K562 (cell line): ENCODE measurements around the gene STPG4. TPM values are rescaled to one million over a fixed set of nuclear protein-coding genes. Genes with fewer than 3 reads are reported as not detected.

Experiments used
- BHLHE40 ChIP-seq: IDR thresholded peaks from 2 replicates; pipeline ENCODE4 v1.6.1; 2011; ENCODE audit warnings: low read length, improper control_type of control experiment
- ETS2 ChIP-seq: IDR thresholded peaks from 2 replicates; pipeline ENCODE4 v1.6.1; 2016; ENCODE audit warnings: borderline replicate concordance, missing genetic modification characterization, mild to moderate bottlenecking, moderate library complexity, missing compliant biosample characterization; ENCODE audit not compliant: poor library complexity, severe bottlenecking
- HMGN3 ChIP-seq: IDR thresholded peaks from 2 replicates; pipeline ENCODE4 v1.6.1; 2011; ENCODE audit warnings: borderline replicate concordance, low read depth, mild to moderate bottlenecking, mixed read lengths, low read length; ENCODE audit not compliant: insufficient read length; ENCODE audit errors: extremely low read depth
- PHB ChIP-seq: fragments of 250-450 bp; sonication (Bioruptor Pico); IDR thresholded peaks from 2 replicates; pipeline ENCODE4 v1.5.0; 2021
- PHF20 ChIP-seq: fragments of 450-650 bp; IDR thresholded peaks from 2 replicates; pipeline ENCODE4 v1.6.1; 2018; ENCODE audit not compliant: partially characterized antibody
- SMAD4 ChIP-seq: fragments of 250-450 bp; sonication (Bioruptor Pico); conservative IDR thresholded peaks from 2 replicates; pipeline ENCODE4 v1.8.0; 2021; ENCODE audit warnings: inconsistent platforms, mild to moderate bottlenecking, moderate library complexity
- SOX6 ChIP-seq: fragments of 450-650 bp; IDR thresholded peaks from 2 replicates; pipeline ENCODE4 v1.6.1; 2014; ENCODE audit warnings: mild to moderate bottlenecking
- THAP12 ChIP-seq: fragments of 250-450 bp; sonication (Bioruptor Pico); IDR thresholded peaks from 2 replicates; pipeline ENCODE4 v1.9.0; 2021; ENCODE audit warnings: mild to moderate bottlenecking, inconsistent platforms
- ZNF75A ChIP-seq: fragments of 450-650 bp; formaldehyde crosslinking; IDR thresholded peaks from 2 replicates; pipeline ENCODE4 v1.4.0; 2020; ENCODE audit warnings: mild to moderate bottlenecking
- ZSCAN29 ChIP-seq: fragments of 450-650 bp; IDR thresholded peaks from 2 replicates; pipeline ENCODE4 v1.6.1; 2017
- polyA plus RNA-seq, 8 experiments: library from polyadenylated mRNA; depleted of rRNA in 4 of 8; stranded (reverse) in 5 of 8; unstranded in 3 of 8; fragments of >200 nt; fragmentation: Nextera tagmentation in 2 of 8; fragmentation: Illumina TruSeq in 1 of 8; extraction: Ambion mirVana in 2 of 8; extraction: Trizol in 1 of 8; gene quantifications; 2 replicates each; pipeline versions ENCODE4 v1.2.1 to v1.2.3, GENCODE V29; 2011 to 2014; ENCODE audit warnings: inconsistent platforms in 1 of 8, missing spikeins in 1 of 8
- total RNA-seq, 7 experiments: library from RNA; depleted of rRNA in 6 of 7; stranded (reverse); fragments of >200 nt in 6 of 7; fragmentation: Illumina TruSeq in 2 of 7; extraction: Trizol in 2 of 7; gene quantifications; 2 replicates each; pipeline versions ENCODE4 v1.2.1 to v1.2.3, GENCODE V29; 2011 to 2021; ENCODE audit warnings: low replicate concordance in 1 of 7
- TF ChIP-seq, protein P1 (sequence below): fragments of 250-450 bp; sonication (Bioruptor Pico); IDR thresholded peaks from 2 replicates; pipeline ENCODE4 v1.4.0; 2020; ENCODE audit warnings: mild to moderate bottlenecking, moderate library complexity, borderline replicate concordance

STPG4 gene
- total and polyA plus RNA-seq, 9 of the 15 experiments (the other 6 are each of a cell fraction or from before 2014, with no cell fraction given) = 0.10 to 0.68 (median 0.22) TPM; not detected in 6

GRCh38 chr2:47088371-47089082, 66.6 kb downstream of the STPG4 start (continued):
- TF ChIP-seq, protein P1, sequence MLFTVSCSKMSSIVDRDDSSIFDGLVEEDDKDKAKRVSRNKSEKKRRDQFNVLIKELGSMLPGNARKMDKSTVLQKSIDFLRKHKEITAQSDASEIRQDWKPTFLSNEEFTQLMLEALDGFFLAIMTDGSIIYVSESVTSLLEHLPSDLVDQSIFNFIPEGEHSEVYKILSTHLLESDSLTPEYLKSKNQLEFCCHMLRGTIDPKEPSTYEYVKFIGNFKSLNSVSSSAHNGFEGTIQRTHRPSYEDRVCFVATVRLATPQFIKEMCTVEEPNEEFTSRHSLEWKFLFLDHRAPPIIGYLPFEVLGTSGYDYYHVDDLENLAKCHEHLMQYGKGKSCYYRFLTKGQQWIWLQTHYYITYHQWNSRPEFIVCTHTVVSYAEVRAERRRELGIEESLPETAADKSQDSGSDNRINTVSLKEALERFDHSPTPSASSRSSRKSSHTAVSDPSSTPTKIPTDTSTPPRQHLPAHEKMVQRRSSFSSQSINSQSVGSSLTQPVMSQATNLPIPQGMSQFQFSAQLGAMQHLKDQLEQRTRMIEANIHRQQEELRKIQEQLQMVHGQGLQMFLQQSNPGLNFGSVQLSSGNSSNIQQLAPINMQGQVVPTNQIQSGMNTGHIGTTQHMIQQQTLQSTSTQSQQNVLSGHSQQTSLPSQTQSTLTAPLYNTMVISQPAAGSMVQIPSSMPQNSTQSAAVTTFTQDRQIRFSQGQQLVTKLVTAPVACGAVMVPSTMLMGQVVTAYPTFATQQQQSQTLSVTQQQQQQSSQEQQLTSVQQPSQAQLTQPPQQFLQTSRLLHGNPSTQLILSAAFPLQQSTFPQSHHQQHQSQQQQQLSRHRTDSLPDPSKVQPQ (CRISPR knock-in tag) = no peak
- no peak for TF ChIP-seq HMGN3
- TF ChIP-seq ETS2 (tag) = no peak
- no peak for TF ChIP-seq PHB (CRISPR knock-in tag)
- no peak for TF ChIP-seq THAP12 (CRISPR knock-in tag)
- no peak for TF ChIP-seq ZSCAN29
- TF ChIP-seq SOX6 = 0 out of 2 replicates have a peak, but pooled peaks have one; percentile 8
- TF ChIP-seq PHF20 = no peak
- no peak for TF ChIP-seq ZNF75A
- peak; percentile 31; the same call in 1 of the 2 replicates for TF ChIP-seq BHLHE40
- peak; percentile 23; the same call in 1 of the 2 replicates for TF ChIP-seq SMAD4
- TF ChIP-seq, all 486 proteins: peak for 38
